ENCODE data around the gene ARHGAP8. TPM values are rescaled to one million over a fixed set of nuclear protein-coding genes. Genes with fewer than 3 reads are reported as not detected.

ARHGAP8 gene
- total RNA-seq, 6 experiments from 2014 or later, result not detected

DNA sequence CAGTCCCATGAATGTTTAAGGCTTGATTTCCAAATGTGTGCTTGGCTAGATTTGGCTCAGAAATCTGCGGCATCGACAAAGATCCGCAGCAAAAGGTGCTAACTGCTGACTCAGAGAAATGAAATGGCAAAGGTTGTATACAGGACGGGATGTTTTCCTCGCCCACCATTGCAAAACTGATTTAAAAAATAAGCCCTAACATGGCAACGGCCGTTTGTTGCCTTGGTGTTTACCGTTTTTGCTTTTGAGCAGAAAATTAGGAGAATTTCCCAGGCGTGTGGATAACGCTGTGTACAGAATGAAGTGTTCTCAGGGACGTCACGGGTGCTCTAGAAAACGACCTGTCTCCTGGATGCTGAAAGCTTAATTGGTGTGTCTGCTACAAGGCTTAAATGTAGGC is 70.2 kb downstream of the ARHGAP8 start:
- H3K36me3 Mint-ChIP-seq (ENCODE audit: low read depth), result no peaks in the 10 kb centered on the region
- no peak overlapping the region for H3K27ac Mint-ChIP-seq
- peaks cover 18% of the 10 kb centered on the region for H3K27me3 Mint-ChIP-seq (ENCODE audit: insufficient read depth)
- no peaks in the 10 kb centered on the region for H3K9me3 Mint-ChIP-seq
- TF ChIP-seq, protein P1, sequence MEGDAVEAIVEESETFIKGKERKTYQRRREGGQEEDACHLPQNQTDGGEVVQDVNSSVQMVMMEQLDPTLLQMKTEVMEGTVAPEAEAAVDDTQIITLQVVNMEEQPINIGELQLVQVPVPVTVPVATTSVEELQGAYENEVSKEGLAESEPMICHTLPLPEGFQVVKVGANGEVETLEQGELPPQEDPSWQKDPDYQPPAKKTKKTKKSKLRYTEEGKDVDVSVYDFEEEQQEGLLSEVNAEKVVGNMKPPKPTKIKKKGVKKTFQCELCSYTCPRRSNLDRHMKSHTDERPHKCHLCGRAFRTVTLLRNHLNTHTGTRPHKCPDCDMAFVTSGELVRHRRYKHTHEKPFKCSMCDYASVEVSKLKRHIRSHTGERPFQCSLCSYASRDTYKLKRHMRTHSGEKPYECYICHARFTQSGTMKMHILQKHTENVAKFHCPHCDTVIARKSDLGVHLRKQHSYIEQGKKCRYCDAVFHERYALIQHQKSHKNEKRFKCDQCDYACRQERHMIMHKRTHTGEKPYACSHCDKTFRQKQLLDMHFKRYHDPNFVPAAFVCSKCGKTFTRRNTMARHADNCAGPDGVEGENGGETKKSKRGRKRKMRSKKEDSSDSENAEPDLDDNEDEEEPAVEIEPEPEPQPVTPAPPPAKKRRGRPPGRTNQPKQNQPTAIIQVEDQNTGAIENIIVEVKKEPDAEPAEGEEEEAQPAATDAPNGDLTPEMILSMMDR (IDR thresholded peaks at IDR 0.05), result no peak
- H3K4me3 Mint-ChIP-seq, result no peak overlapping the region
- no peak for DNase-seq
- no peaks in the 10 kb centered on the region for H3K4me1 Mint-ChIP-seq (ENCODE audit: low read depth)

DNA sequence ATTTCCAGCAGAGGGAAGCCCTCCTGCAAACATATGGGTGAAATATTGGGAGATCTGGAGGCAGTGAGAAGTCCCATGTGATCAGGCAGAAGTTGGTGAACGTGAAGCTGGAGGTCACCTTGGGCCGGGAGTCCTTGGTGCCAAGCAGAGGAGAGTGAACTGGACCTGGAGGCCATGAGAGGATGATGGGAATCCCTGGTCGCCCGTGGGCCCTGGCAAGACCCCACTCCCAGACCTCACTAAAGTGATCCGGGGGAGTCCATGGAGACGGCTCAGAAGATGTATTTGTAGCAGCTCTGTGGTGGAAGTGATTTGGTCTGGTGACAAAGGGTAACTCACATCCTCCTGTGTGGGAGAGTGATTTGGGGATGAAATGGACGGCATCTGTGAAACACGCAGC is 71.0 kb downstream of the ARHGAP8 start:
- Mint-ChIP-seq H3K9me3 (no peaks in the 10 kb centered on the region), H3K27me3 (ENCODE audit: insufficient read depth) (peaks cover 18% of the 10 kb centered on the region), H3K27ac (no peak overlapping the region), H3K36me3 (ENCODE audit: low read depth) (no peaks in the 10 kb centered on the region), H3K4me1 (ENCODE audit: low read depth) (no peaks in the 10 kb centered on the region), H3K4me3 (no peak overlapping the region)
- TF ChIP-seq, protein P1 (IDR thresholded peaks at IDR 0.05), result no peak
- DNase-seq, result no peak

DNA sequence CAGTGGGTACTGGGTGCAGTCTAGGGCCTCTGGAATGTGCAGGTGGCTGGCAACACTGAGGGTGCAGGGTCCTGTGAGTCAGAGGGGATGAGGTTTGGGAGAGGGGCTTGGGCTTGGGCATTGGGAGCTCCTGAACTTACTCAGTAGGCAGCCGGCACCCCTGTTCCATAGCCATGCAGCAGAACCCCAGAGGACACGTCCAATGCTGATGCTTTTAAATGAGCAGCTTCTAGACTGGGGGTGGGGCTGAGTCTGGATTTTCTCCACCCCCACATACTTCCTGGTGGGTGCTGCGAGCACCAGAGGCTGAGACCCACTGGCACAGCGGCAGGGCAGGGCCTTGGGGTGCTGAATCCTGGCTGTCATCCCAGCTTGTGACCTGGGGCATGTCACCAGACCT is 71.4 kb downstream of the ARHGAP8 start:
- Mint-ChIP-seq H3K36me3 (ENCODE audit: low read depth) (no peaks in the 10 kb centered on the region), H3K4me3 (no peak overlapping the region), H3K27ac (no peak overlapping the region), H3K4me1 (ENCODE audit: low read depth) (no peaks in the 10 kb centered on the region), H3K27me3 (ENCODE audit: insufficient read depth) (peaks cover 17% of the 10 kb centered on the region), H3K9me3 (no peaks in the 10 kb centered on the region)
- no peak for DNase-seq
- TF ChIP-seq, protein P1 (IDR thresholded peaks at IDR 0.05), result no peak

DNA sequence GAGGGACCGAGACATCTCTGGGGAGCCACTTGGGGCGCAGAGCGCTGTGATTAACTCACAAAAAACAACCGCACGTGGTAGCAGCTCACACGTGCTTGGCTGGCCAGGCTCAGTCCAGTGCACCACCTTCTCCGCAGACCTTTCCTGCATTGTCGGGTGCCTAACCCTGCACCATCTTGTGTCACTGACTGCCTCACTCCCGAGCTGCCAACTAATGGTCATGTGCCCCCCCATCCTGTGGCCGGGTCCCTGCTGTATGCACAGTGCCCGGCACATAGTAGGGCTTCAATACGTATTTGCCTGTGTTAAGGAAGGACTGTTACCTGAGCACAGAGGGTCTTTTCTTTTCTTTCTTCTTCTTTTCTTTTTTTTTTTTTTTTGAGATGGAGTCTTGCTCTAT is 71.9 kb downstream of the ARHGAP8 start:
- peaks cover 15% of the 10 kb centered on the region for H3K27me3 Mint-ChIP-seq (ENCODE audit: insufficient read depth)
- no peaks in the 10 kb centered on the region for H3K36me3 Mint-ChIP-seq (ENCODE audit: low read depth)
- DNase-seq, result no peak
- H3K9me3 Mint-ChIP-seq, result no peaks in the 10 kb centered on the region
- no peak overlapping the region for H3K4me3 Mint-ChIP-seq
- no peaks in the 10 kb centered on the region for H3K4me1 Mint-ChIP-seq (ENCODE audit: low read depth)
- TF ChIP-seq, protein P1 (IDR thresholded peaks at IDR 0.05), result no peak
- H3K27ac Mint-ChIP-seq, result no peak overlapping the region

DNA sequence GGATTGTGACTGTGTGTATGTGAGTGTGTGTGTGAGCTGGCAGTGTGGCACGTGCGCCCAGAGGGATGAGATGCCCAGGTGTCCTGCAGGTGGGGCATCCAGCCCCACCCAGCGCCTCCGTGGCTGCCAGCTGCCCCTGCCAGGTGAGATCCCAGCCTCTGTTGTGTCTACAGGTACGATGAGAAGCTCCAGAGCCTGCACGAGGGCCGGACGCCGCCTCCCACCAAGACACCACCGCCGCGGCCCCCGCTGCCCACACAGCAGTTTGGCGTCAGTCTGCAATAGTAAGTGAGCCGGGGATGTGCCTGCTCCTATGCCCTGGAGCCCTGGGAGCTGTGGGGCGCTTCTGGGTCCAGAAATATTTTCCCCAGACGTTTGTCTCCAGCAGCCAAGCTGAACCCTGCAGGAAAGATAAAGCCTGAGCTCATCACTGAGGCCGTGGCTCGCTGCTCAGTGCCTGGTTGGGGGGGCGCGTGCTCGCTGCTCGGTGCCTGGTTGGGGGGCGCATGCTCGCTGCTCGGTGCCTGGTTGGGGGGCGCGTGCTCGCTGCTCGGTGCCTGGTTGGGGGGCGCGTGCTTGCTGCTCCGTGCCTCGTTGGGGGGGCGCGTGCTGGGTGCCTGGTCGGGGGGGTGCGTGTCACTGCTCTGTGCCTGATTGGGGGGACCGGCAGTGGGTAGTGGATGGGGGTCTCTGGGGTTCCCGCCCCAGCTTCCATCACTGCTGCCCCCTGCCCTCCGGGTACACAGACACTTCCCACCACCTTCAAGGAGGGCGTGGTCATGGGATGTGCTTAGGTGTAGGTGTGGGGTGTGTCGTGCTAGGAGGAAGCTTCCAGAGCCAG is 73.2 kb downstream of the ARHGAP8 start:
- TF ChIP-seq, protein P1 (IDR thresholded peaks at IDR 0.05), result no peak
- Mint-ChIP-seq H3K4me1 (ENCODE audit: low read depth) (no peaks in the 10 kb centered on the region), H3K27ac (no peak overlapping the region), H3K27me3 (ENCODE audit: insufficient read depth) (peaks cover 18% of the 10 kb centered on the region), H3K36me3 (ENCODE audit: low read depth) (no peaks in the 10 kb centered on the region), H3K9me3 (no peaks in the 10 kb centered on the region), H3K4me3 (no peak overlapping the region)
- no peak for DNase-seq
